ENCODE results near the gene CTSD. TPM values are rescaled to one million over a fixed set of nuclear protein-coding genes. Genes with fewer than 3 reads are reported as not detected.

Gene CTSD
- total and polyA plus RNA-seq, 8 donors = 231 to 596 (median 310) TPM

DNA sequence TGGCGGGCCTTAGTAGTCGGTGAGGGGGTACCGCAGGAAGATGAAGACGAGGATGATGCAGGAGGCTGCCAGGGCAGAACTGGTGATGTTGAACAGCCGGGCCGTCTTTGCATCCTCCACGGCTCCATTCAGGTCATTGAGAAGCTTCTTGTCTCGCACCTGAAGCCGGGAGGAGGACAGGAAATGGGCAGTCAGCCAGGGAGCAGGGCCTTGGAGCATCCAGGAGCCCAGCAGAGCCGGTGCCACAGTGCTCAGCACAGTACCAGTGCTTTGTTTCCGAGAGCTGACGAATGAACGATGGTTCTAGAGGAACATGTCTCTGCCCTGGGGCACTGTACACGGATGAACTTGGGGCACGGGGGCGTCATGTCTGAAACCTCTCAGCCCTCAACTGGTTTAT is 28.5 kb downstream of the CTSD start:
- WGBS, 2 donors = 61 to 71% methylated on average over 16 of the region's 16 CpGs
- no peak overlapping the region for H3K27ac ChIP-seq
- ATAC-seq = no peak
- no peaks in the 10 kb centered on the region for H3K4me1 ChIP-seq
- no peak overlapping the region for H3K4me3 ChIP-seq
- no peaks in the 10 kb centered on the region for H3K9me3 ChIP-seq
- H3K36me3 ChIP-seq = no peaks in the 10 kb centered on the region
- DNase-seq = no peak
- TF ChIP-seq, protein P1, sequence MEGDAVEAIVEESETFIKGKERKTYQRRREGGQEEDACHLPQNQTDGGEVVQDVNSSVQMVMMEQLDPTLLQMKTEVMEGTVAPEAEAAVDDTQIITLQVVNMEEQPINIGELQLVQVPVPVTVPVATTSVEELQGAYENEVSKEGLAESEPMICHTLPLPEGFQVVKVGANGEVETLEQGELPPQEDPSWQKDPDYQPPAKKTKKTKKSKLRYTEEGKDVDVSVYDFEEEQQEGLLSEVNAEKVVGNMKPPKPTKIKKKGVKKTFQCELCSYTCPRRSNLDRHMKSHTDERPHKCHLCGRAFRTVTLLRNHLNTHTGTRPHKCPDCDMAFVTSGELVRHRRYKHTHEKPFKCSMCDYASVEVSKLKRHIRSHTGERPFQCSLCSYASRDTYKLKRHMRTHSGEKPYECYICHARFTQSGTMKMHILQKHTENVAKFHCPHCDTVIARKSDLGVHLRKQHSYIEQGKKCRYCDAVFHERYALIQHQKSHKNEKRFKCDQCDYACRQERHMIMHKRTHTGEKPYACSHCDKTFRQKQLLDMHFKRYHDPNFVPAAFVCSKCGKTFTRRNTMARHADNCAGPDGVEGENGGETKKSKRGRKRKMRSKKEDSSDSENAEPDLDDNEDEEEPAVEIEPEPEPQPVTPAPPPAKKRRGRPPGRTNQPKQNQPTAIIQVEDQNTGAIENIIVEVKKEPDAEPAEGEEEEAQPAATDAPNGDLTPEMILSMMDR (IDR thresholded peaks at IDR 0.05) = no peak
- intact Hi-C loops (cut with DNase I) = no loop called here
- FAIRE-seq = no peak
- H3K27me3 ChIP-seq = no peaks in the 10 kb centered on the region

GRCh38 chr11:1734641-1735081 is 29.1 kb downstream of the CTSD start:
- DNase-seq (no peak), FAIRE-seq (no peak), ATAC-seq (no peak)
- H3K4me1 ChIP-seq = no peaks in the 10 kb centered on the region
- no peak overlapping the region for H3K27ac ChIP-seq
- WGBS, 2 donors = 52 to 56% methylated on average over 9 to 10 of the region's 10 CpGs
- TF ChIP-seq, protein P1 (IDR thresholded peaks at IDR 0.05) = no peak
- H3K9me3 ChIP-seq = no peaks in the 10 kb centered on the region
- intact Hi-C loops (cut with DNase I) = no loop called here
- no peaks in the 10 kb centered on the region for H3K27me3 ChIP-seq
- H3K4me3 ChIP-seq = no peak overlapping the region
- H3K36me3 ChIP-seq = no peaks in the 10 kb centered on the region

DNA sequence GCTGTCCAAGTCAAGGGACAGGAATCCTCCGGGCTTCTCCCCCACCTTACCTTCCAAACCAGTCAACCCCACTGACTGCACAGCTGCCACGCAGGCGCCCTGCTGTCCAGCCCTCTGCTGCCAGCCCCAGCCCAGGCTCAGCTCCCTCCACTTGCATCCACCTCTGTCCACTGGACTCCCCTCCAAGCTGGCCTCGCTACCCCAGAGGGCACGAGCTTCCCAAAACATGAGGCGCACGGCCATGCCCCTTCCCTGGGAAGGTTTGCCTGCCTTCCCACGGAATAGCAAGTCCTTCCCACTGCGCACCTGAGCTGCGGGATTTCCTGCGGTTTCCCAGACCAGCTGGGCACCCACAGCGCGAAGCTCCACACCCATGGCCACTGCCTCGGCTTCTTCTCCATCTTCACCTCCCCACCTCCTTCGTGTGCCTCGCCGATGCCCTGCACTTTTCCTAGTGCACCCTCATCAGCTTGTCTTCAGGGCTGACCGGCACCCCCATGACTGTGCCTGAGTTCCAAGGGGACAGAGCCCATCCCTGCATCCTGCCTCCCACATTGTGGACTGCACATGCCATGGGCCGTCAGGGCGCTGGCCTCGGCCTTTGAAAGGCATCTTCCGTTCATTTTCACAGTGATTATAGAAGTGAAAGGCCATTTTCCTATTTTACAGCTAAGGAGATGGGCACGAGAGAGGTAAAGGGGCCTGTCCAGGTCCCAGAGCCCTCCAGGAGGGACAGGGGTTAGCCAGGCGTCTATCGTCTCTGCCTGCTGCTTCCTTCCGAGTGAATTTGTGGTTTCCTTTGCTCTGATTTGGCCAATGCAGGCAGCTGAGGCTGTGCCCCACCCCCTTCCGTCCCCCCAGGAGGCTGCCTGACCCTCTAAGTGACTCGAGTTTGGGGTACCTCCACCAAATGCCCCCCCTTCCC is 29.7 kb downstream of the CTSD start:
- H3K27ac ChIP-seq = no peak overlapping the region
- TF ChIP-seq, protein P1 (IDR thresholded peaks at IDR 0.05) = no peak
- H3K4me3 ChIP-seq = no peak overlapping the region
- no peaks in the 10 kb centered on the region for H3K36me3 ChIP-seq
- 63 to 73% methylated on average over 28 of the region's 28 CpGs for WGBS, 2 donors
- no peak for DNase-seq
- intact Hi-C loops (cut with DNase I) = no loop called here
- H3K27me3 ChIP-seq = no peaks in the 10 kb centered on the region
- no peaks in the 10 kb centered on the region for H3K9me3 ChIP-seq
- H3K4me1 ChIP-seq = no peaks in the 10 kb centered on the region
- FAIRE-seq = no peak
- no peak for ATAC-seq

DNA sequence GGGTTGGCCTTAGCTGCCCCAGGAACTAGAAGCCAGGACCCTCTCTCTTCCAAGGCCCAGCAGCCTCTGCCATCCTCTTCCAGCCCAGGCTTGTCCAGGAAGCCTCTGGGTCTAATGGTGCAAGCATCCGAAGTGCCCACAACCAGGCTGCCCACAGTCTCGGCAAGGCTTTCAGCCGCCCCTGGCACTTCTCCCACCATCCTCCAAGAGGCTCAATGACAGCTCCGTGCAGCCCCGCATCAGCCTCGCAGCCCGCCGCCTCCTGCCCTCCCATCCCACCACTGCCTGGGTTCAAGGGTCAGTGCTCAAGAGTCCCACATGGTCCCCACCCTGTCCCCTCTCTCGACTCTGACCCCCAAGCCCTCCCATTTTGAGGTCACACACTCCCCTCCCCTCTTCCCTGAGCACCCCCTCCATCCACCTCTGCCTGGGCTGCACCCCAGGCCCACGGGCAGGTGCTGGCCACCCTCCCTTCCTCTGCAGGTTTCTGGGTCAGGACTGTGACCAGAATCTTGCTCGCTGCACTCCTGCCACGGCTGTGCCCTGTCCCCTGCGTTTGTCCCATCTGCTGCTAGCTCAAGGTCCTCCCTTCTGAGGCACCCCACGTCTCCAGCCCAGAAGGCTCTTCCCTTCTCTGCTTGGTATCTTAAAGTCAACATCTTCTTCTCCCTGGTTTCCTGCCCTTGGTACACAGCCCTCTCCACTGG is 30.6 kb downstream of the CTSD start:
- ATAC-seq (no peak), FAIRE-seq (no peak), DNase-seq (no peak)
- H3K27me3 ChIP-seq = no peaks in the 10 kb centered on the region
- TF ChIP-seq, protein P1 (IDR thresholded peaks at IDR 0.05) = no peak
- intact Hi-C loops (cut with DNase I) = no loop called here
- H3K4me3 ChIP-seq = no peak overlapping the region
- 54 to 68% methylated on average over 13 to 14 of the region's 14 CpGs for WGBS, 2 donors
- no peaks in the 10 kb centered on the region for H3K36me3 ChIP-seq
- H3K4me1 ChIP-seq = no peaks in the 10 kb centered on the region
- H3K27ac ChIP-seq = no peak overlapping the region
- H3K9me3 ChIP-seq = no peaks in the 10 kb centered on the region

Measured in pancreas (tissue), 10 donors.